HCT116 (cell line): ENCODE measurements around the gene HNF4A.

ENCODE experiments used
- CTCF ChIP-seq, 3 experiments: fragments of 200-600 bp in 1 of 3; sonication (generic) in 1 of 3; IDR thresholded peaks in 2 of 3; conservative IDR thresholded peaks in 1 of 3; 2 replicates each; pipeline ENCODE4 v1.5.1; 2012 to 2017; ENCODE audit warnings: low read depth in 2 of 3, low read length in 2 of 3, antibody characterized with exemption in 1 of 3, borderline replicate concordance in 1 of 3, control low read depth in 1 of 3, mild to moderate bottlenecking in 1 of 3, mixed read lengths in 1 of 3, mixed run types in 1 of 3, moderate library complexity in 1 of 3; ENCODE audit not compliant: insufficient read depth in 1 of 3
- ELF1 ChIP-seq: IDR thresholded peaks from 2 replicates; pipeline ENCODE4 v1.6.1; 2012; ENCODE audit warnings: low read depth, borderline replicate concordance
- EZH2 ChIP-seq: fragments of 200-600 bp; sonication (generic); IDR thresholded peaks from 2 replicates; pipeline ENCODE4 v1.6.1; 2017; ENCODE audit warnings: antibody characterized with exemption, mixed run types
- MAX ChIP-seq: IDR thresholded peaks from 2 replicates; pipeline ENCODE4 v1.6.1; 2012
- POLR2A ChIP-seq: IDR thresholded peaks from 2 replicates; pipeline ENCODE4 v1.7.0; 2011; ENCODE audit warnings: borderline replicate concordance; ENCODE audit not compliant: insufficient read depth, insufficient read length; ENCODE audit errors: extremely low read depth
- POLR2AphosphoS5 ChIP-seq: IDR thresholded peaks from 2 replicates; pipeline ENCODE4 v1.6.1; 2011; ENCODE audit warnings: mild to moderate bottlenecking, low read depth, low read length, moderate library complexity
- RAD21 ChIP-seq: IDR thresholded peaks from 2 replicates; pipeline ENCODE4 v1.6.1; 2012; ENCODE audit warnings: low read depth, mild to moderate bottlenecking
- REST ChIP-seq: IDR thresholded peaks from 2 replicates; pipeline ENCODE4 v1.6.1; 2012; ENCODE audit warnings: low read depth
- SP1 ChIP-seq: IDR thresholded peaks from 2 replicates; pipeline ENCODE4 v1.6.1; 2012; ENCODE audit warnings: low read depth
- SRF ChIP-seq: IDR thresholded peaks from 2 replicates; pipeline ENCODE4 v1.6.1; 2012; ENCODE audit warnings: low read depth

GRCh38 chr20:44396369-44397130 lies 41.1 kb downstream of the HNF4A start:
- TF ChIP-seq EZH2 (no peak), SP1 (no peak), POLR2A (no peak), CTCF (IDR thresholded peaks at IDR 0.05 in 2 of 3, conservative IDR thresholded peaks at IDR 0.05 in 1 of 3; ENCODE audit: borderline replicate concordance in 1 of 3, insufficient read depth in 1 of 3, low read depth in 2 of 3, low read length in 2 of 3) (no peak), POLR2AphosphoS5 (no peak), RAD21 (no peak), MAX (no peak), ELF1 (no peak), SRF (no peak), REST (no peak)
